KBM-7 (cell line): ENCODE results near the gene NFIX.

Experiments used
- DNase-seq: peaks from one replicate; pipeline ENCODE4 v3.0.0-alpha.2; 2015
- in situ Hi-C: fragments of 300-500 bp; cut with MboI; formaldehyde crosslinking; loops from 2 replicates; pipeline ENCODE4 v1.14.3; 2020; ENCODE audit warnings: low sequenced_read_pairs, low pct_unique_long_range_greater_than_20kb, mixed read lengths

The NFIX gene

DNA sequence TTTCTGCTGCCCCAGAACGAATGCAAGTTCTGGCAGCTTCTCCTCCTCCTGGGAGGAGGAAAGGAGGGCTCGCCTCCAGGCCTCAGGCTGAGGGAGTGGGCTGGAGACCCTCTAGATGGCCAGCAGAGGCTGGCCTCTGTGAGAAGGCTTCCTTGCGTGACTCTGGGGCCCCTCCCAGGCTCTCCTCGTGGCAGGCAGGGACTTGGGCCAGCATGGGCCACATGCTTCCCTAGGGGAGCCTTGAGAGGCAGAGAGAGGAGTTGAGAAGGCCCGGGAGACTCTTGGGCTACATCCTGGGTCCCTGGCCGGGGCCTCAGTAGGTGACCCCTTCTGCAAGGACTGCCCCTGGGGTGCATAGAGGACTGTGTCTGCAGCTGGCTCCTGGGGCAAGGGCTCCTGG is 81.5 kb downstream of the NFIX start:
- no peak for DNase-seq
- in situ Hi-C loops = loop anchor here (25.0 kb wide), 1 partner anchor 89 kb away; the partner anchor contains the start of gene NFIX

DNA sequence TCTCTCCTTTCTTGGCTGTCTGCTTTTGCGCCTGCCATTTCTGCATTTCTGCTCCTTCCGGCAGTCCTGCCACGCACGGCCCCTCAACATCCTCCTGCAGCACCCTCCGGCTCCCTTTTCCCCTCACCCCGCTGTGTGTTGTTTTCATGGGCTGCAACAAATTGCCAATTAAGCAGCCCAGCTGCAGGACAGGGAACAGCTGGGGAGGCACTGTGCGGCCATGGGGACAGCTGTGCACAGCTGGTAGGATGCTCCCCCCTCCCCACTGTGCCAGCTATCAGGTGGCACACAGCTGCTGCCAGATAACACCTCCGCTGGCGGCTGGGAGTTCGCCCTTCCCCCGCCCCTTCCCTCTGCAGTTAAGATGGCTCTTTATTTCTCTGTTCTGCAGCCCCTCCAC is 82.0 kb downstream of the NFIX start:
- no peak for DNase-seq
- in situ Hi-C loops = loop anchor here (25.0 kb wide), 1 partner anchor 90 kb away; the partner anchor contains the start of gene NFIX

DNA sequence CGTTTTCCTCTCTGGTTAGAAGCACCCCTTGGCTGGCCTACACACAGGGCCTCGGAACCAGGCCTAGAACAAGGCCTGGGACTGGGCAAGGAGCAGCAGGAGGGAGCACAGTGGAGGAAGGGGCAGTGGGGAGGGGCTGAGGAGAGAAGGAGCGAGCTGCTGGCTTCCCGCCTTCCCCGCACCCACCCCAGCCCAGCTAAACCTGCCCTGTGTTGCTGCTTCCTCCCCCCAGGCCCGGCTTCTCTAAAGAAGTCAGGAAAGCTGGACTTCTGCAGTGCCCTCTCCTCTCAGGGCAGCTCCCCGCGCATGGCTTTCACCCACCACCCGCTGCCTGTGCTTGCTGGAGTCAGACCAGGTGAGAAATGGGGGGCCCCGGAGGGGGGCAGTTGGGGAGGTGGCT is 83.1 kb downstream of the NFIX start:
- in situ Hi-C loops = loop anchor here (25.0 kb wide), 1 partner anchor 91 kb away; the partner anchor contains the start of gene NFIX
- DNase-seq = no peak

- DNase-seq = no peak
- in situ Hi-C loops = loop anchor here (25.0 kb wide), 1 partner anchor 92 kb away; the partner anchor contains the start of gene NFIX
Observed at GRCh38 chr19:13078897-13079541, 83.7 kb downstream of the NFIX start.

DNA sequence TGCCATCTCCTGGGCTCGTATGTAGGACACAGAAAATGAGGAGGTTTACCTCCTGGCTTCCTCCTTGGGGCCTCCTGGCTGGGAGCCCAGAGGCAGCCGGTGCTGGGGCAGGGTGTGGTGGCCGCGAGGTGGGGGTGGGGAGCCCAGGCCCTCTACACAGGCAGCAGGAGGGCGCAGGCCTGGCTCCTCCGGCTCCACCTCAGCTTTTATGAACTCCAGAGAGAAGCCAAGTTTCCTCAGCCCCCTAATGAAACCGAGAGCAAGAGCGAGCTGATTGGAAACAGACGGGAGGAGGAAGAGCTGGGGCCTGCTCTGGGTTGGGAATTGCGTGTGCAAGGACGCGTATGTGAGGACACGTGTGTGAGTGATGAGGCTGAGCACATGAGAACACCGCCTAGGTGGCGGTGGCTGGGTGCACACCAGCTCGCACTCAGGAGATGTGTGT is 84.3 kb downstream of the NFIX start:
- DNase-seq = peak; percentile 64
- in situ Hi-C loops = loop anchor here (25.0 kb wide), 1 partner anchor 92 kb away; the partner anchor contains the start of gene NFIX

- in situ Hi-C loops = loop anchor here (25.0 kb wide), 1 partner anchor 95 kb away; the partner anchor contains the start of gene NFIX
- no peak for DNase-seq
Observed at GRCh38 chr19:13082192-13083007, 87.1 kb downstream of the NFIX start.

DNA sequence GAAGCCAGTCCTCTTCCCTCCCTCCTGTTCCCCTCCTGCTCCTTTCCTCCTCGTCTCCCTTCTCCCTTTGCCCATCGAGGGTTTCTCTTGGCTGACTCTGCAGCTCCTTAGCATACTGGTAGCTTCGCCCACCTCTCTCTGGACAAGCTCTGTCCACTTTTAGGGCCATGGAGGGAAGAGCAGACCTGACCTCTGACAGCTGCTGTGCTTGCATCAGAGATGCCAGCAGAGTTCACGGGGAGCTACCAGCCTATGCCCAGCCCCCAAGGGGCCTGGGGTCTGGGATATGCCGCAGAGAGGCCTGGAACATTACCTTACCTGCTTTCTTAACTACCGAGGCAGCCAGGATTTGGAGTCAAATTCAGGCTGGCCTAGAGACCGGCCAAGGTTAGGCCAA is 87.7 kb downstream of the NFIX start:
- in situ Hi-C loops = loop anchor here (25.0 kb wide), 1 partner anchor 96 kb away; the partner anchor contains the start of gene NFIX
- no peak for DNase-seq

DNA sequence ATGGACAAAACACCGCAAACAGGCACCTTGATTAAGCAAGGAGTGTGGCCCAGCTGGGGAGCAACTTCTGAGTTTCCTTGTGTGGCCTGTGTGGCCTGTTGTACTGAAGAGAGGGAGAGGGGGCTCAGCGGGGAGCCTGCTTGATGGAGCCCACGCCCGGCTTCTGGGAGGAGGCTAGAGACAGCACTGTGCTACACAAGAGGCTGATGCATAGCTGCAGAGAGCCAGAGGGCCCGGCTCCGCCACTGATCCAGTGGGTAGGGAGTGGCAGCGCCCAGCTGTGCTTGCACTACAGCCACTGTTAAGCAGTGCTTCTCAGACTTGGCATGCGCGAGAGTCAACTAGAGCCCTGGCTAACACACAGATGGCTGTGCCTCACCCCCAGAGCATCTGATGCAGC is 88.4 kb downstream of the NFIX start:
- no peak for DNase-seq
- in situ Hi-C loops = loop anchor here (25.0 kb wide), 1 partner anchor 96 kb away; the partner anchor contains the start of gene NFIX

- in situ Hi-C loops = loop anchor here (25.0 kb wide), 1 partner anchor 98 kb away; the partner anchor contains the start of gene NFIX
Observed at GRCh38 chr19:13085666-13086065, 90.4 kb downstream of the NFIX start.

DNA sequence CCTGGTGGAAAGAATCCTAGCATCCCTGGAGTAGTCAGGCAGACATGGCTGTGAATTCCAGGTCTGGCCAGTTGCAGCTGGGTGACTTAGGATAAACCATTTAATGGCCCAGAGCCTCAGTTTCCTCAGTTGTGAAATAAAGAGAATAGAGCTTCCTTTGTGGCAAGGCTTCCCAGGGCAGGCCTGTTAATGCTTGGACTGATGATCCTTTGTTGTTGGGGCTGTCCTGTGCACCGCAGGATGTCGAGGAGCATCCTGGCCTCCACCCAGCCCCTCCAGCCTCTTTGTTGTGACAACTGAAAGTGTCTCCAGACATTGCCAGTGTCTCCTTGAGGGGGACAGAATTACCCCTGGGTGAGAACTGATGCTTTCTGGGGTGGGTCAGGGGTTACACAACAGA is 91.1 kb downstream of the NFIX start:
- in situ Hi-C loops = loop anchor here (25.0 kb wide), 1 partner anchor 99 kb away; the partner anchor contains the start of gene NFIX
- no peak for DNase-seq

More at GRCh38 chr19:13085666-13086065, 90.4 kb downstream of the NFIX start:
- no peak for DNase-seq

DNA sequence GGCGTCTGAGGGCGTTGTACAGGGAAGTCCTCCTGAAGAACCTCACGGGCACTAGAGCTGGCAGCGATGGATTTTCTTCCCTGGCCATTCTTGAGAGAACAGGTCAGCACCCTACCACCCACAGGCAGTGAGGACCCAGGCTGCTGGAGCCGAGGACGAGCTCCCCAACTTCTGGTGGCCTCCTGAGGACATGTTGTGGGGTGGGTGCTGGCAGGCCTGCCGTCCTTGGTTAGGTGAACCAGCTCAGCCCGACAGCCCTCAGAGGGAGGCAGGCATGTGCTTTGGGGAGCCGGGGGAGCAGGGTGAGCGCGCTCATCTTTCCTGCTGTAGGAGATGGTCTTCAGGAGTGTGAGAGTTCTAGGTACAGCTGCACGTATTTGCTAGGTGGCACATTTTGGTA is 92.0 kb downstream of the NFIX start:
- no peak for DNase-seq
- in situ Hi-C loops = loop anchor here (25.0 kb wide), 1 partner anchor 100 kb away; the partner anchor contains the start of gene NFIX

DNA sequence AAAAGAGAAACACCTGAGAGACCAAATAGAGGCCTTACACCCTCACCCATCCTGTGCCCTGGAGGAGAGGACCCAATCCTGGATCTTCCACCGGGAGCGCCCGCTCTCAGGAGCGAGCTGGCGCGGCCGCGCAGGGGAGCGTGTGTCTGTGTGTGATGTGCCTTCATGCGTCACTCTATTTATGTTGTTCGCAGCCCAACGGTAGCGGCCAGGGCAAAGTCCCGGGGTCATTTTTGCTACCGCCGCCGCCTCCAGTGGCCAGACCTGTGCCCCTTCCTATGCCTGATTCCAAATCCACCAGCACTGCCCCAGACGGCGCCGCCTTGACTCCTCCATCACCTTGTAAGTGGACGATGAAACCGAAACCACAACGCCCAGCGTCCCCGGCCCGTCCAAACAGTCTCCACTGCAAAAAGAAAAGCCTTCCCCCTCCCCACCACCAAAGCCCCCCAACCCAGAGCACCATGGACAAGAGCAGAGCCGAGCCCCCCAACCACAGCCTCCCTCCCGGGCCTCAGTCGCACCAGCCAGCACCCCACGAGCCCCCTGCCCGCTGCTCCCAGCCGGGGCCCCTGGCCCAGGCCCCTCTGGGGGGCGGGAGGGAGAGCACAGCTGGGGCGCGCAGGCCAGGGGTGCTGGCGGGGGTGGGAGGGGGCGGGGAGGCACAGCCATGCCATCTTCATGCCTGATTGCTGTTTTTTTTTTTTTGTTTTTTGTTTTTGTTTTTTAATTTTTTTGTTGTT is 92.7 kb downstream of the NFIX start:
- in situ Hi-C loops = loop anchor here (25.0 kb wide), 1 partner anchor 101 kb away; the partner anchor contains the start of gene NFIX
- no peak for DNase-seq

DNA sequence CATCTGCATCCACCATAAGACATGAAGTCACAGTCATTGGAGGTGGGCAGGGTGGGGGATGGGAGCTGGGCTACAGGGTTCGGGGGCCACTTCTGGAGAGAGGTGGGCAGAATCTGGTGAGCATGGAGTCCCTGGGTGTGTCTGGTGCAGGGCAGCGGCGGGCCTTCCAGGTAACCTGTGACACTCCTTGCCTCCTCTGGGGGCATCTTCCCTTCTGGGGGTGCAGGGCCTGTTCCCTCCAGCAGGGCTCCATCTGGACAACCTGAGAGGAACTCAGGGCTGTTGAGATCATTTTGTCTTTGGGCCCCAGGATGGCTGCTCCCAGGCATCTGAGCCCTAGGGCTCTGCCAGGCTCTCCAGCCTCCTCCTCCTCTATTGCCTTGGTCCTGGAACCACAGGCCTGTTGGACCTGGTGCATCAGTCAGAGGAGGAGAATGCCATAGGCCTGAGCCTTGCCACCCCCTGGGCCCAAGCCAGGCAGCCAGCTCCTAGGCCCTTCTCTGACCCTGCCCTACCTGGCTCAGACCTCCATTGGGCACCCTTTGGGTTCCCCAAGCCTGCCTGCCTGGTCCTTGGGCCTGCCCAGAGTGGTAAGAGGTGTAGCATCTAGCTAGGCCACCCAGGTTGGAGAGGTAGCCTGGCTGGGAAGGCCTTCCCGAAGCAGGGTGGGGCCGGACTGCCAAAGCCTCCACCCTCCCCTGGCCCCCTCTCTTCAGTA is 94.0 kb downstream of the NFIX start:
- in situ Hi-C loops = loop anchor here (25.0 kb wide), 1 partner anchor 102 kb away; the partner anchor contains the start of gene NFIX
- no peak for DNase-seq

DNA sequence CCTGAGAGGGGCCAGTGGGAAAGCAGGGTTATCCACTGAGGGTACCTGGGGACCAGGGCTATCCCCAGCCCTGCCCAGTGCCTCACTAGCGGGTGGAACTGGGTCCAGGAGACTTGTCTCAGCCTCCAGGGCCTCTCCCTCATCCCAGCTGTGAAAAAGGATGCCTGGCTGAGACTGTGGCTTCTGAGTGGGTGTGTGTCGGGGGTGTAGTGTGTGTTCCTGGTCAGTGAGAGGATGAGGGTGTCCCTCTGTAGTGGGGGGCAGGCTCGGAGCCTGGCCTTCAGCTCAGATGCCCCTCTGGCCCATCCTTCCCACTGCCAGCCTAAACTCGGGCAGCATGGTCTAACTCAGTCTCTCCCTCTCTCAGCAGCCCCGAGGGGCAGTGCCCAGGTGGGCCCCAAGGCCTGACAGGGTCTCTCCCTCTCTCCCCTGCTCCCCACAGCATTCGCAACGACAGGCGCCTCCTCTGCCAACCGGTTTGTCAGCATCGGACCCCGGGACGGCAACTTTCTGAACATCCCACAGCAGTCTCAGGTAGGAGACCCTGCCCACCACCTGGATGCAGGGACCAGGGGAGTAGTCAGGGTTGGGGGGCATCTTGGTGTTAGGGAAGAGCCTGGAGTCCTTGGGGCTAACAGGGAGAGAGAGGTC is 94.7 kb downstream of the NFIX start:
- DNase-seq = no peak
- in situ Hi-C loops = loop anchor here (25.0 kb wide), 1 partner anchor 103 kb away; the partner anchor contains the start of gene NFIX

- in situ Hi-C loops = loop anchor here (25.0 kb wide), 1 partner anchor 103 kb away; the partner anchor contains the start of gene NFIX
Observed at GRCh38 chr19:13090511-13091231, 95.4 kb downstream of the NFIX start.

GRCh38 chr19:13091400-13092157 is 96.3 kb downstream of the NFIX start:
- in situ Hi-C loops = loop anchor here (25.0 kb wide), 1 partner anchor 104 kb away; the partner anchor contains the start of gene NFIX
- no peak for DNase-seq

More at GRCh38 chr19:13090511-13091231, 95.4 kb downstream of the NFIX start:
- DNase-seq = no peak
